A549 treated with Hydrocortisone at 1 μM for 4 hours (cell line): ENCODE results near the gene MAP1A. TPM values are rescaled to one million over a fixed set of nuclear protein-coding genes. Genes with fewer than 3 reads are reported as not detected.

Experiments
- total RNA-seq: library from RNA; stranded (reverse); fragments of 200-300 nt; extraction: Qiagen RNA extraction; gene quantifications from 5 replicates; pipeline ENCODE4 v1.2.3, GENCODE V29; 2022

Gene MAP1A
- 0.50 to 0.76 TPM (median 0.60 TPM) in 5 replicates for total RNA-seq

DNA sequence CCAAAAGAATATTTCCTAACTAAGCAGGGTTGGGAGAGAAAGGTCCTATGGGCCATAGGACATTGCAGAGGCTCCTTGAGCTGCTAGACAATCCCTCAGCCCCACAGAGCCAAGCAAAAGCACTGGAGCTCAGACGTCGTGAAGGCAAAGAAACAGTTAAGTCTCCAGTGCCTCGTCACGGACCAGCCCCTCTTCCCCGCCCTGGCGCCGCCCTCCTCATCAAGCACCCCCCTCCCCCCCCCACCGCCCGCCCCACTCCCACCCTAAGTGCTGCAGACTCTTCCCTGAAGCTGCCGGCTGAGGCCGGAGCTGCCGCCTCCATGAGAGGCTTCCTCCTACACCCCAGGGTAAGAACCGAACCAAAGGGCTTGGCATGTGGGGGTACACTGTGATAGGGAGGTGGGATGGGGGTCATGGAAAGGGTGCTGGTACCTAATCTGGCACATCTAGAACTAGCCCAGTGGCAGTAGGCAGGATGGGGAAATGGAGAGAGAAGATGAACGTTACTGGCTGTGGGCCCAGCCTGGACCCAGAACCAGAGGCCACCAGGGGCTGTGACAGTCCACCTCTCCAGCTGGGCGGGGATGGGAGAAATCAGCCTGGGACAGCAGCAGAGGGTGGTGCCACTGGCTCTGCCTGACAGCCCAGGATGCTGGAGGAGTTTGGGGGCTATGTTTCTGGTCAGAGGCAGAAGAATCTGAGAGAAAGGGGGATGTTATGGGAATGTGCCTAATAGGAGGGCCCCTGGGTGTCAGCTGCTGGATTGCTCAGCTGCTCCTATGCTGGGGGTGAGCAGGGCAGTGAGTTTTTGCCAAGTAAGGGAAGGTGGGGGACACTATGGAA, at the start of gene MAP1A:
TSS of gene MAP1A (plus strand) at position 255 of the 843 bp plus-strand sequence. CDS start 3,866 bp downstream, outside the sequence.

DNA sequence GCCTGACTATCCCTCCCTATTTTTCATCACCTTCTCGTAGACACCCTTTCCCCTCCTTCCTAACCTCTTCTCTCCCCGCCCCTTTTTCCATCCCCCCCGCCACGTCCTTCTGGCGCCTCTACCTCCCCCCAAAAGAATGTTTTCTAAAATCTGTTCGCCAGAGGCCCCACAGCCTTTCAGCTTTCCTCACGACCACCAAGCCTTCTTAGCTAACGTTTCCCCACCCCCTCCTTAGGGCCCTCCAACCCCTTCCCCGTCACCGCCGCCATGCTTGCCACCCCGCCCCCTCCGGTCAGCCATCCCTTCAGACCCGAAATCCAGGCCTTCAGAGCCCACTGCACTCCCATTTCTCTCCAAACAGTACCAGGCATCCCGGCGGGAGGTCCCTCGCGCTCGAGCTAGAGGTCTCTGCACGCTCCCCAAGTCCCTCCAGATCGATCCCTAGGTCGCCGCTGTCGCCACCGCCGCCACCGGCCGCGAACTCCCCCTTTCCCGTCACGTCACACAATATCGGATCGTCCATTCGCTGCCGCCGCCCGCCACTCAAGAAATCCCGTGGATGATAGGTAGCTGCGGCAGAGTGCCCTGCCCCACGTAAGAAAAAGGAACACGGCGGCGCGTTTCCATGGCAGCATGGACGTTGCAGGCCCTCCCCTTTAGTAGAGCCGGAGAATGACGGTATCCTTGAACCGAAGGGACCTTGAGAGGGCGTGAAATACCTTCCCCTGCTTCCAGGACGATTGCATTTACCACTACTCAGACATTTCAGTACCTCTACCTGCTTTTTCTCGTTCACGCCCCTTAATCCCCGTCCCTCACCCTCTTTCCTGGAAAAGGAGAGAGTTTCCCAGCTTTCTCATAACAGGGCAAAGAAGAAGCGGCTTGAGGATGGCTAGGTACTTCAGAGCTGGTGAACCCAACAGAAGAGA, 24.5 kb upstream of the MAP1A start, which contains the start of gene TP53BP1:
TSS of gene TP53BP1 (minus strand) at position 484 of the 929 bp plus-strand sequence. CDS start at position 371, 113 bp downstream.

Other genes with a start within 250 kb of the MAP1A start
- gene TGM7, start 215.4 kb upstream of the MAP1A start, total RNA-seq: not detected in 5 replicates
- gene LCMT2, start 187.0 kb upstream of the MAP1A start, total RNA-seq: 6.0 to 8.2 TPM (median 6.9 TPM) in 5 replicates
- gene ZSCAN29, start 146.6 kb upstream of the MAP1A start, total RNA-seq: 6.7 to 11.6 TPM (median 8.7 TPM) in 5 replicates
- gene TUBGCP4, start 146.5 kb upstream of the MAP1A start, total RNA-seq: 4.7 to 6.8 TPM (median 6.0 TPM) in 5 replicates
- 13.6 to 22.8 TPM (median 16.9 TPM) in 5 replicates for gene TP53BP1, start 24.5 kb upstream of the MAP1A start, total RNA-seq
- gene PPIP5K1, start 72.6 kb downstream of the MAP1A start, total RNA-seq: 3.8 to 6.9 TPM (median 5.8 TPM) in 5 replicates
- gene CKMT1B, start 76.4 kb downstream of the MAP1A start, total RNA-seq: 1.9 to 6.3 TPM (median 3.7 TPM) in 5 replicates
- gene STRC, start 101.2 kb downstream of the MAP1A start, total RNA-seq: 0.08 to 0.16 TPM (median 0.11 TPM) in 4 of 5 replicates, not detected in the other
- 0.40 to 1.3 TPM (median 0.68 TPM) in 5 replicates for gene CATSPER2, start 131.2 kb downstream of the MAP1A start, total RNA-seq
- 1.7 to 2.8 TPM (median 2.7 TPM) in 5 replicates for gene CKMT1A, start 176.3 kb downstream of the MAP1A start, total RNA-seq
- 262 to 365 TPM (median 343 TPM) in 5 replicates for gene PDIA3, start 228.8 kb downstream of the MAP1A start, total RNA-seq